ENCODE results near the gene MAP3K5.

Gene MAP3K5

DNA sequence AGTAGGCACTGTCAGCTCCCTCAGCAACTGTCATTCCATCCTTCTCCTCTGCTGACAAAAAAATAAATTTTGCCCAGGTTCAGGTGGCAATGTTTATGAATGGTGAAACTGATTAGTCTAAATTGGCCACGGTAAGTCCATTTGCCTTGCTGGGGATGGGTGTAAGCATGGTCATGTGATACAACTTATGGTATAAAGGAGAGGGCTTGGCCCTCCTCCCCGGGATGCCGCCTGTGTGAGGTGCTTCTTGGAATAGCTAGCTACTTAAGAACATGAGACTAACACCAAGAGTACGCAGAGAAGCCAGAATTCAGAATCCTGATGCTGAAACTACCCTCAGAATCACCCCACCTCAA, 147.7 kb downstream of the MAP3K5 start:
- no peak for DNase-seq (ENCODE audit: low spot score)

DNA sequence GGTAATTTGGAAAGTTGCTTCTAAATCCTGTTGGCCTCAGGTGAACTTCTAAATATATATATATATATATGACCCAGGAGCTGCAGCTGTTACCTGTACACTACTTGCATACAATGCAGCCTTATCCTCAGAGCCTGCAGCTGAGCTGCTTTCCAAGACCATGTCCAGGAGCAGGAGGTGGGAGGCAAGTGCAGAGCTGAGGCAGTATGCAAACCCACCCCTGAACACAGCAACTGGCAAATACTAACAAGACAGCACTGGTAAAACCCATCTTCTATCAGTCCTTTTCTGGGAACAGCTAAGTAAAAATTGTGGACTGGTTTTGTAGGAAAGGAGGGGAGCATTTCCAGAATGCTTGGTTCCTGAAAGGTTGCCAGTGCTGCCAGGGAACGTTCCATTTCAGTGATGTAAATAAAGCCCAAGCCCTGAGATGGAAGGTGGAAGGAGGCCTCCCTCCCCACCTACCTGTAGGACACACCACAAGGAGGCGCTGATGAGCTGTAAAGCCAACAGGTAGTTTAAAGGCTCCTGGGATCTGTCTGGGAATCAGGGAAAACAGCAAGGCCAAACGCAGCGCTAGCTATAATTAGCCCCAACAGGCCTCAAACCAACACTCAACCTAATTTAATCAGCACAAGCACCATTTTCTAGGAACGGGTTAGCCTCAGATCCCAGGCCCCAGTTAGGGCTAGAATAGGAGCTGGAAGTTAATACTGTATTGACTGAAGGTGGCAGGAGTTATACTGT, 148.3 kb downstream of the MAP3K5 start:
- DNase-seq (ENCODE audit: low spot score): peak; percentile 42

DNA sequence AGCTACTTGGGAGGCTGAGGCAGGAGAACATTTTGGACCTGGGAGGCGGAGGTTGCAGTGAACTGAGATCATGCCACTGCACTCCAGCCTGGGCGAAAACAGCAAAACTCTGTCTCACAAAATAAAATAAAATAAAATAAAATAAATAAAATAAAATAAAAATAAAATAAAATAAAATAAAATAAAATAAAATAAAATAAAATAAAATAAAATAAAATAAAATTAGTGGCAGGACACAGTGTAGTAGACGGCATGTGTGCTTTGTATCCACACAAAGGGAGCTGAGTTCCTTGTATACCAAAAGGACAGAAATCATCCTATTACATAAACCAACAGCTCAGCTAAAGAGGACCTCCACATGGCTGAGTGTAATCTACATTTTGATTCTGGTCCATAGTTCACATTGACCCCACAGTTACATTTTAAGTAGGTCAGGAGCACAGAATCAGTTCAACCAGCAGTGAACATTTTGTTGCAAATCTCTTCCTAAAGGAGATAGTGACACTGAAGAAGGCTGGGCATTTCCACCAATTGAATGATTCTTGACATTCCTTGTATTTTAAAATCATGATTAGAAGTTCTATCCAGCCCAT, 150.3 kb downstream of the MAP3K5 start:
- DNase-seq (ENCODE audit: low spot score): no peak

DNA sequence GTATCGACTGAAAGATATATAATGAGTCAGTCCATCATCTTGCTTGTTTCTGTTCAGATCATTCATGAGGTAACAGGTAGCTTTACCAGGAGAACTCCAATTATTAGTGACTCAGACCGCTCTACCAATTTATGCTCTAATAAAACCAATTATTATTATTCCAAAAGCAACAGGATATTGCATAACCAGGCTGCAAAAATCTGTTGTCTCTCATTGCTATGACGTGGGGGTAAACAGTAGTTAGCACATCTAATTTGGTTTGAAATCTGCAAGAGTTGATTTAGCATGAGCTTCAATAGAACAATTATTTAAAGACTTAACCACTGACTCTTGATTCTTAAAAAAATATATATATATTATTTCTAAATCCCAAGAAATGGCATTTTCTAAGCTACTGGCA, 151.1 kb downstream of the MAP3K5 start:
- DNase-seq (ENCODE audit: low spot score): no peak

DNA sequence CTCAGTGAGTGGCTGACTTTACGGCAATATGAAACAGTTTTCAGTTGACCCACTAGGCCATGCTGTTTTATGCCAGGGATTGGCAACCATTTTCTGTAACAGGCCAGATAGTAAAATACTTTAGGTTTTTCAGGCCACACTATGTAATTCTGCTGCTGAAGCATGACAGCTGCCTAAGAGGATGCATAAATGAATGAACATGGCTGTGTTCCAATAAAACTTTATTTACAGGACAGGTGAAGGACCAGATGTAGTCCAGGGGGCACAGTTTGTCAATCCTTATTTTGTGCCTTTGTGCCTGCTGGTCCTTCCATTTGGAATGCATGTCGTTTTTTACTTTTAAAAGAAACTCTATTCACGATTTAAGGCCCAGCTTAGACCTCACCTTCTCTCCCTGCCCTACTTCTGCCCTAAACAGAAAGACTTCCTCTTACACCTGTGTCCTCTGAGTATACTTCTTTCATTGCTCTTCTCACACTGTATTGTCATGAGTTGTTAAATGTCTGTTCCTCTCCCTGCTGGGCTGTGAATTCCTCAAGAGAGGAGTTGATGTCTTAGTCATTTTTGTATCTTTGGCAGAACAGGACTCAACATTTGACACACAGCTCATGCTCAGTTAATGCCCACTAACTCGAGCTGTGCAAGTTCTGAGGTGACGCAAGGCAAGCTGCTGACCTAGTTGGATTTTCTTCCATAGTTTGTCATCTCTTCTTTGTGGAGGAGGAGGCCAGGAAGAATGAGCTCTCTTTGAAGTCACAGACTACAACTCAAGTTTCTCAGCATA, 152.0 kb downstream of the MAP3K5 start:
- DNase-seq (ENCODE audit: low spot score): no peak

DNA sequence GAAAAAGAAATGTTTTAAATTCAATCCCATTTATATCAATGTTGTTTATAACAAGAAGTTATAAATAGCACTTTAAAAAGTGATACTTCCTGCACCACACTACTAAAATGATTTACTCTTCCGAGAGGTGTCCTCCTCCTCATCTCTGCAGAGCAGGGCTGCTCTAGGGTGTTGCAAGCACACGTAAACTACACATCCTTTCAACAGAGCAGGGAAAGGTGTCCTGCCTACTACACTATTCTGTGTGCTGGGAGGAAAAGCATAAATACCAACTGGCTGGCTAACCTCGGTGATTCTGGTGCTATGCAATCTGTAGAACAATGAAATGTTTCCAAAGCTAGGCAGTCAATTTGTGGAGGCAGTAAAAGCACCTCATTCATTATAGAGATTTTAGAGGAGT, 152.6 kb downstream of the MAP3K5 start:
- DNase-seq (ENCODE audit: low spot score): no peak

DNA sequence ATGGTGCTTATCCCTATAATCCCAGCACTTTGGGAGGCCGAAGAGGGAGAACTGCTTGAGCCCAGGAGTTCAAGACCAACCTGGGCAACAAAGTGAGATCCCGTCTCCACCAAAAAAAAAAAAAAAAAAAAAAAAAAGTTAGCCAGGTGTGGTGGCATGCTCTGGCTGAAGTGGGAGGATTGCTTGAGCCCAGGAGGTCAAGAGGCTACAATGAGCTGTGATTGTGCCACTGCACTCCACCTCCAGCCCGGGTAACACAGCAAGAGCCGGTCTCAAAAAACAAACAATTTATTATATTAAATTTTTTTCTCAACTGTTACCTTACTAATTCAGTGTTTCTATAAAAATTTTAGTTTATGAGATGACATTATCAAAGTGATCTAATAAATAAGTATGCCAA, 156.7 kb downstream of the MAP3K5 start:
- no peak for DNase-seq (ENCODE audit: low spot score)

DNA sequence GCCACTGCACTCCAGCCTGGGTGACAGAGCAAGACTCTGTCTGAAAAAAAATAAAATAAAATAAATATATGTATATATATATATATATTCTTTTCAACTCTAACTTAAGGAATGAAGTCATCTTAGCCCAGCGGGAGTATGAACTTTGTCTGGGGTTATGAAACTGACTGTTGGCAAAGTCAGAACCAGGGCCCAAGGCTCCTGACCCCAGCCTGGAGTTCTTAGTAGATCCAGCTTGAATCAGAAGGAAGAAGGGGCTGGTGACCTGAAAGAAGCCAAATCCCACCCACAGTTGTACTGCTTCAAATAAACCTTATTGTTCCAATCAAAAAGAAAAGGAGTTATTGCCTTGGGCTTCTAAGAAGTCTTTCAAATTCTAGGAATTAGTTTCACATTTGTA, 158.9 kb downstream of the MAP3K5 start:
- no peak for DNase-seq (ENCODE audit: low spot score)

DNA sequence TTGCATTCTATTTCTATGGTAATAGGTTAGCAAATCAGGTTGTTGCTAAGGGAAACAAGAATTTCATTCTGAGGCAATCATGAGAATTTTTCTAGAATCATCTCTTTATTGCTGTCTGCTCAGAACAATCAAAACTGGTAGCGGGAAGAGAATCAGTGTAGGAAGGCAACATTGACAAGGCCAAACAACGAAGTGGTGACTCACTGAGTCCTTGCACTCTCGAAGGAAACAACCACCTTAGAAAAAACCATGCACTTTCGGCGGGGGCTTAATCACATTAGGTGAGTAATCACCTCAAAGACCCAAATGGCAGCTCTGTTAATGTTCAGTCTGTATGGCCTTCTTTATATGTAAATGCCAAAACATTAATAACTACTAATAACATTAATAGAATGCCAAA, 163.3 kb downstream of the MAP3K5 start:
- DNase-seq (ENCODE audit: low spot score): no peak

DNA sequence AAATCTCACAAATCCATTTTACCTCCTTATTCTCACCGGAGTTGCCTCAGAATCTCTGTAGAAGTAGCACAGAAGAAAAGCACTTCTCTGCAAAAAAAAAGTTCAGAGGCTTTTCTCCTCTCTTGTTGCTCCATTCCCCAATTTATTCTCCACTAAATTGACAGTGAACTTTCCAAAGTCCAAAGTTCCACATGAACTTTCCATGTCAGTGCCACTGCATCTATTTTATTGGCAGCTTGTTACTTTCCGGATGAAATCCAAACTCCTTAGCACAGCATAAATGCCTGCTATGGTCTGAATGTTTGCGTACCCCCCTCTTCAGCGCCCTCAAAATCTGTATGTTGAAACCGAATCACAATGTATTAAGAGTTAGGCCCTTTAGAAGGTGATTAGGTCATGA, 165.1 kb downstream of the MAP3K5 start:
- DNase-seq (ENCODE audit: low spot score): no peak

DNA sequence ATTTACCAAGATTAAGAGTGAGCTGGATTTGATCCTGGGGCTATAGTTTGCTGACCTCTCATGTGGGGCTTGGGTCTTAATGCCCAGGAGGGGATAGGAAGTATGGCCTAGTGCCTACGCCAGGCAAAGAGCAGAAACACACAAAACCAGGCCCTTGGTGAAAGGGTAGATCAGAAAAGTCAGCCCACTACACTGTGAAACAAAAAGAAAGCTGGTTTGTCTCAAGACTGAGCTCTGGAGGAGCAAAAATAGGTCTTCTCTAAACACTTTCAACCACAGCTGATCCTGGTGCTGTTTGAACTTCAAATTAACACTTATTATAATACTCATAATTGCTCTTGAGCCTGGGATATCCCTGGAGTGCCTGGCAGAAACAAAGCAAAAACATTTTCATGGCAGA, 167.0 kb downstream of the MAP3K5 start:
- no peak for DNase-seq (ENCODE audit: low spot score)

DNA sequence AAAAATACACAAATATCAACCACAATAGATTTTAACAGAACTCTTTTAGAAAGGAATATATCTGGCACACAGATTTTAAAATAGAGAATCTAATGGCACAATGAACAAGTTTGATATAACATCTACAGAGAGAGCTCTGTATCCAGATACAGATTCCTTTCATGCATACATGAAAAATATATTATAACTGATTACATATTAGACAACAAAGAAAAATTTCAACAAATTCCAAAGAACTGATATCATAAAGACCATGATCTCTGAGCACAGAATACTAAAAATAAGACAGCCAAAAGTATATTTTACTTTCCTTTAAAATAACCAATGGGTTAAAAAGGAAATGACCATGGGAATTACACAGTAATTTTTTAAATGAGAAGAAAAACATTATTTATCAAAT, 167.9 kb downstream of the MAP3K5 start:
- no peak for DNase-seq (ENCODE audit: low spot score)

DNA sequence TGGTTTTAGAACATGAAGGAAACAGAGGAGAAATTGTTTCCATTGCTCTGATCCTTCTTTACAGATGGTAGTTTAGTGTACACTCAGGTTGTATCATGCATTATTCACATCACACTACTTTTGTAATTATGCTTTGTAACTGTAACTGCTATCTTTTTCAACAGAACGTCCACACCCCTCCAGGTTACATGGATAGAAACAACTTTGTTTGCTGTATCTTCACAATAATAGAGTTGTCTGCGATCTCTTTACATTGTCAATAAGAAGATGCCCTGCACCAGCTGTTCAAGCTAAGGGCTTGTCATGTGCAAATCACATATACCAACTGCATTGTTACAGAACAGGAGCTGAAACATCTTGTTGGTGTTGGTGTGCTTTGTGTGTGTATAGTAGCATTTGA, 174.2 kb downstream of the MAP3K5 start:
- DNase-seq (ENCODE audit: low spot score): no peak

DNA sequence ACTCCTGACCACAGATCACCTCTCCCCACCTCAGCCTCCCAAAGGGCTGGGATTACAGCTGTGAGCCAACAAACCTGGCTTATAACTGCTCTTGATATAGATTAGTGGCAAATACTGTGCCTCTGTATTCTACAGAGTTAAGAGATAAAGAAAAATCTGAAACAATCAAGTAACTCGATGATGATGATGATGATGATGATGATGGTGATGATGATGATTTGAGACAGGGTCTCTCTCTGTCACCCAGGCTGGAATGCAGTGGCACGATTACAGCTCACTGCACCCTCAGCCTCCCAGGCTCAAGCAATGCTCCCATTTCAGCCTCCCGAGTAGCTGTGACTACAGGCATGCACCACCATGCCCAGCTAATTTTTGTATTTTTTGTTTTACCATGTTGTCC, 175.8 kb downstream of the MAP3K5 start:
- no peak for DNase-seq (ENCODE audit: low spot score)

DNA sequence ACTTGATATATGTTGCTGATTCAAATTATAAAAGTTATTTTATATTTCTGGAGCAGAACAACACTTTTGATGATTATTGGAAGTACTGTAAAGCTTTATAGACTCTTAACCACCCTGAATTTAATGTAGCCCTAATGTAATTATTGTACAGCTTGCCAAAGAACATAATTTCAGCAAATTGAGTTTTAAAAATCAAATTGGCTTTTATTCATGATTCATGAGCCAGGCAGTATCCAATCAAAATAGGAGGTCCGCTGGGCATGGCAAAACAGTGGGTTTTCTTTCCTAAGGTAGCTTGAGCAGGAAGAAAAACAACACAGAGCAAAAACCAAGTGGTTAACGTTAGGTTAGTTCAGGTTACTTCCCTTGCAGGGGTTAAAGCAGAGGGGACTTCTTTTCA, 177.3 kb downstream of the MAP3K5 start:
- DNase-seq (ENCODE audit: low spot score): no peak

DNA sequence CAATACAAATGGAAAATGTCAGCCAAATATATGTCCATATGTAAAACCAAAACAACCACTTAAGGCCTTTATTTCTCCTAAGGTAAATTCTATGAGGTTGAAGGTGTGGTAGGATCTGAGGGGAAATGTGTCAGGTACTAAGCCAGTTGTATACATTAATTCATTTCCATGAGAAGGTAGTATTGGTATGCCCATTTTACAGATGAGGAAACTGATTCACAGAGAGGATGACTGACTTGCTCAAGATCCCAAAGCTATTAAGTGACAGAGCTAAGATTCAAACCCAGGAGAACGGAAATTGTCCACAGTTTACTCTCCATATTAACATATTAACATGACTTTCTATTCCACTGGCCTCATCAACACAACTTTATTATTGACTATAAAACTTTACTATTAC, 177.9 kb downstream of the MAP3K5 start:
- no peak for DNase-seq (ENCODE audit: low spot score)

DNA sequence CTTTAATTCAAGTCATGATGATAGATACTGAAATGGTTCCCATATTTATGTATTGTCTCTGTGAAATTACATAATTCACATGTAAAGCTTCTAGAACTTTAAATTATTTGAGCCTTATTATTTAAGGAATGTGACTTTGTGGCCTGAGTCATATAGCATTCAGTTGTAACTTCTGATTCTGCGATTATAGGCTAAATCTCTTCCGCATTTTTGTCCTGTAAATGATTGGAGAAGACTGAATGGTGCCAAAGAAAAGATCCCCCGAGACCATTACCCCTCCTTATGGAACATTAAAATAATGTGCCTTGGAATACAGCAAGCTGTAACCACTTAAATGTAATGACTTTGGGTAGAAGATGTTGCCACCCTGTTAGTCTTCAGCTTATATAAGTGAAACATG, 178.8 kb downstream of the MAP3K5 start:
- DNase-seq (ENCODE audit: low spot score): no peak

DNA sequence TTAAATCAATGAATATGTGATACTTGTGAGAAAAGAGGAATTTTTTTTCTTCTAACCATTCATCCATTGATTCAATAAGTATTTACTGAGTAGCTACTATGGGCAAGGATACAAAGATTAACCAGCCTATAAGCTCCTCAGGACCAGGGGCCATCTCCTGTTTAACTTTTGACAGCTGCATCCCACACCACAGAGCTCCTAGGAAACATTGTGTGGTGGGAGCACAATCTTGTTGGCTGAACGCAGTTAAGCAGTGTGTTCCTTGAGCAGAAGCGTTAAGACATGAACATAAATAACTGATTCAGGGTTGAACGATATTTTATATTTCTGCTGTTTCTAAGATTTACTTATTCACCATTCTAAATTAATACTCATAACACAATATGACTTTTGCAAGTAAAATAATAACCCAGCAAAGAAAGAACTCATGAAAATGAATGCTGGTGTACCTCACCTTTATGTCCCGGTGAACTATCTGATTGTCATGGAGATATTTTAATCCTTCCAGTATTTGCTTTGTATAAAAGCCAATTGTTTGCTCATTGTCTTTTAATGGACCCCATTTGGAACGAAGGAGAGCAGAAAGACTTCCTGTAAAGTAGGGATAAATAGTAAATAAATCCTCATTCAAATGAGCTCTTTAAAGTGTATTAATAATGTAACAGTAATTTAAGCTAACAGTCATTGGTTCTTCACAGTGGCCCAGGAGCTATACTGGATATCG, 179.4 kb downstream of the MAP3K5 start:
- DNase-seq (ENCODE audit: low spot score): no peak

DNA sequence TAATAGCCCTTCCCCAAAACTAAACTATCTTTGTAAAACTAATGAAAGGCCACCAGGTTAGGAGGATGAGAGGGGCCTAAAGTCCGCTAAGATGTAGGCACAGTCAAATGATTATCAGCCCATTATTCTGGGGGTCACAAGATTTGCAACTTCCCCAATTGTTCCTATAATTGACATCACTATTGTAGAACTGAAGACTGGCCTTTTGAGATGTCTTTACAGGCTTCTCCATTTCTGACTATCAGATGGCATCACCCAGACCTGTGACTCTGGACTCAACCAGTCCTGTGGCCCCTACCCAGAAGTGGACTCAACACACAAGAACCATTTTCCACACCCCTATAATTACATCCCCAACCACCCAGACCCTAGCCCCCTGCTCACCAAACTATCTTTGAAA, 180.5 kb downstream of the MAP3K5 start:
- no peak for DNase-seq (ENCODE audit: low spot score)

DNA sequence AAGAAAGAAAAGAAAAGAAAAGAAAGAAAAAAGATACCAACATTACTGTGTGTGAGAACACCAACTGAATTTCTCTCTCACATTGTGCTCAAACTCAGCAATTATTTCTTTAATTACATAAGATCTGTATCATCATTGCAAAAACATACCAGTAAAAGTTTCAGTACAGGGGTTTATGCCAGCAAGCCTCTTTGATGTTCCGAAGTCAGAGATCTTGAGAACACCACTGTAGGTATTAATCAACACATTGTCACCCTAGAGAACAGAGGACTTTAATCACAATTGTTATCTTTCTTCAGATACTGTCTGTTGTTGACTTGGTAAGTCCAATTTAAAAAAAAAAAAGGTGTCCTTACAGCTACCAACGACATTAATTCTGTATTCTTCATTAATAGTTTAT, 181.1 kb downstream of the MAP3K5 start:
- no peak for DNase-seq (ENCODE audit: low spot score)

DNA sequence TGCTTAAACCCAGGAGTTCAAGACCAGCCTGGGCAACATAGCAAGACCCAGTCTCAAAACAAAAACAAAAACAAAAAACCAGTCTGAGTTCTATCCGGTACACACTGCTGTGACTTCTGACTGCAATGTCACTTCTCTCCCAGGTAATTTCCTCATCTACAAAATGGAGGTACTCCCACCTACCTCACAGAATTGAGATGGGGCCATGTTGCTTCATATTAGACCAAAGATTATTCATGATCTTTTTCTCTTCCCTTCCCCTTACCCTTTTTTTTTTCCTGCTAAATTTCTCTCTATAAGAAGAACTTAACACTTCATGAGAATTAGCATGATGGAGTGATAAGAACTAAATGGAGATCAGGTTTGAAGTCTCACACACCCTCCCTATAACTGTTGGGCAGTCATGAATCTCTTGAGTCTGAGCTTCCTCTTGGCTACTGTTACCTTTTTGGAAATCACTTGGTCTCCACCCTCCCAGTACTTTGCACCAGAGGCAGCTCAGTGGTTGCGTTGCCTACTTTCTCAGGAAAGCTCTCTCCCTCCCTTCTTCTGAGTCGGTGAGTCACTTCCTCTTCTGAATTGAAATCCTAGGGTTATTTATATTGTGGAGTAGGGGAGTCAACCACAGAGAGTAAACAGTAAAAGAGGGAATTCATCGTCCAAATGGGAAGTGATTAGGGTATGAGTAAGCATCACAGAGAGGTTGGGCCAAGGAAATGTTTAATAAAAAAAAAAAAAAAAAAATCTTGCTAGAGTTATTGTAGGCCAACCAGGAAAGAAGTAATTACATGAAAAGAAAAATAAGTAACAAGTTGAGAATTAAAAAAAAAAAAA, 182.2 kb downstream of the MAP3K5 start:
- DNase-seq (ENCODE audit: low spot score): no peak

DNA sequence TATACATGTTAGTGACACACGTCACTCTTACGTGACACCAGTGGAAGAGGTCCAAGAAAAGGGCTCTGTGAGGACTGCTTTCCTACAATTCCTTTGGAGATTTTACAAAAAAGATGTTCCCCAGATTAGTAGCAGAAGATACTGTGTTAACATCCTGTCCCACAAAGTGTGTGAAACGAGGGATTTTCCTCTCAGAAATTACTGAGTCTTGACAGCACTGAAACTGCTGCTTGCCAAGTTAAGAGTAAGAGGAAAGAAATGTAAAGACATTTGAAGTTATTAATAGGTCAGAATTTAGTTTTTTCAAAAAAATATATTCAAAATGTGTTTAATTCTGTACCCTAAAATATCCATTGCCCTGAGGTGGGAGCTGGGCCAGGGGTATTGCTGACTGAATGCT, 183.3 kb downstream of the MAP3K5 start:
- DNase-seq (ENCODE audit: low spot score): no peak

Measured in HuH-7.5 (cell line).